CD4-positive, CD25-positive, alpha-beta regulatory T cell (primary cell): ENCODE results near the gene RPS25. TPM values are rescaled to one million over a fixed set of nuclear protein-coding genes. Genes with fewer than 3 reads are reported as not detected.

Source experiments
- ATAC-seq, 2 donors: fragments of 150-1000 bp; cut with Tn5 transposase; one replicate each; pipeline ENCODE4 v1.10.0; 2021; ENCODE audit warnings: low read depth in 2 of 2, moderate number of reproducible peaks in 2 of 2, moderate library complexity in 1 of 2
- DNase-seq, 3 donors: peaks; one replicate each; pipeline versions ENCODE4 v3.0.0 to v3.0.0-alpha.2; 2012 to 2022; ENCODE audit warnings: mixed read lengths in 1 of 3
- H3K27ac ChIP-seq: one replicate; pipeline ENCODE4 v1.7.0; 2013; ENCODE audit warnings: mild to moderate bottlenecking, low read length; ENCODE audit not compliant: insufficient read depth, poor library complexity, severe bottlenecking
- H3K27me3 ChIP-seq: one replicate; pipeline ENCODE4 v1.7.0; 2013; ENCODE audit warnings: low read length; ENCODE audit not compliant: control insufficient read depth, insufficient read depth
- H3K36me3 ChIP-seq: one replicate; pipeline ENCODE4 v1.7.0; 2013; ENCODE audit warnings: mild to moderate bottlenecking, low read length, moderate library complexity; ENCODE audit not compliant: control insufficient read depth, insufficient read depth
- H3K4me1 ChIP-seq: 2 replicates; pipeline ENCODE4 v1.7.0; 2013; ENCODE audit warnings: mild to moderate bottlenecking, low read length; ENCODE audit not compliant: insufficient read depth, control insufficient read depth, poor library complexity, severe bottlenecking
- H3K4me3 ChIP-seq: one replicate; pipeline ENCODE4 v1.7.0; 2013; ENCODE audit warnings: low read depth, mild to moderate bottlenecking, low read length, moderate library complexity
- H3K9me3 ChIP-seq, 2 experiments: 1 replicate in 1 of 2; 2 replicates in 1 of 2; pipeline ENCODE4 v1.7.0; 2013; ENCODE audit warnings: low read length in 2 of 2, mild to moderate bottlenecking in 1 of 2, moderate library complexity in 1 of 2; ENCODE audit not compliant: control insufficient read depth in 2 of 2
- H3K27ac Mint-ChIP-seq, 3 donors: one replicate each; pipeline ENCODE4 v1.8.0; 2020 to 2022; ENCODE audit warnings: mild to moderate bottlenecking in 3 of 3, mixed read lengths in 3 of 3, moderate library complexity in 2 of 3
- H3K27me3 Mint-ChIP-seq: one replicate; pipeline ENCODE4 v1.8.0; 2022; ENCODE audit warnings: mild to moderate bottlenecking, mixed read lengths
- H3K36me3 Mint-ChIP-seq: one replicate; pipeline ENCODE4 v1.8.0; 2020; ENCODE audit warnings: mixed read lengths
- H3K4me1 Mint-ChIP-seq, 4 donors: one replicate each; pipeline ENCODE4 v1.8.0; 2020 to 2022; ENCODE audit warnings: mixed read lengths in 4 of 4, mild to moderate bottlenecking in 1 of 4
- H3K4me3 Mint-ChIP-seq, 4 donors: one replicate each; pipeline ENCODE4 v1.8.0; 2020 to 2022; ENCODE audit warnings: mild to moderate bottlenecking in 4 of 4, mixed read lengths in 4 of 4, moderate library complexity in 3 of 4
- H3K9me3 Mint-ChIP-seq, 7 donors: one replicate each; pipeline ENCODE4 v1.8.0; 2020 to 2022; ENCODE audit warnings: mixed read lengths in 7 of 7, mild to moderate bottlenecking in 3 of 7, moderate library complexity in 2 of 7
- polyA plus RNA-seq, 4 donors: library from polyadenylated mRNA; unstranded; fragments of 300-500 nt; fragmentation: Illumina TruSeq; gene quantifications; one replicate each; pipeline ENCODE4 v1.2.3, GENCODE V29; 2021
- total RNA-seq: library from RNA; stranded (reverse); gene quantifications from one replicate; pipeline ENCODE4 v1.2.3, GENCODE V29; 2022

The RPS25 gene
- total and polyA plus RNA-seq, 5 donors from 2014 or later = 1,801 to 5,953 (median 4,978) TPM

DNA sequence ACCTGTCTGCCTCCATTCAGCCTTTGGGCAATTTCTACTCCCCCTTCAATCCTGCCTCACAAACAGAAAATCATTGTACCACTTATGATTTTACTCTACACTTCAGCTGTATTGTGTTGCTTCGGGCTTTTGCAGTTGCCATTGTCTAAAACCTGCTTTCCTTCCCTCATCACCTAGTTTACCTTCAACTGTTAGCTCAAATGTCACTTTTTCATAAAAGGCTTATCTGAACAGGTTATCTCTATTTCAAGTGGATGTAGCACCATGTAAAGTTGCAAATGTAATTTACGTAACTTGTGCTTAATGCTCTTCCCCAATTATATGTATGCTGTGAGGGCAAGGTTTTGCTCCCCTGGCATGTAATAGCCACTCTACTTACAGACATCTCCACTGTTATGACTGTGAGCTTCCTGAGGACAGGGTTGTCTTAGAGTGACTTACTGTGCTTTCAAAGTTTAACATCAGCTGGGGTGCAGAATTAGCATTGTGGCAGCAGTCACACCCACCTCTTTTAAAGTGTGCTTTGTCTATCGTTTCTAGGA lies 5.4 kb downstream of the RPS25 start:
- no peaks in the 10 kb centered on the region for H3K9me3 ChIP-seq
- Mint-ChIP-seq H3K4me3 (peak overlapping the region in 2 of 4 donors; percentile 12 to 44), H3K27me3 (no peaks in the 10 kb centered on the region), H3K27ac (peak overlapping the region in 2 of 3 donors; percentile 8 to 72), H3K4me1 (peaks cover 0 to 36% (median 28%) of the 10 kb centered on the region in 4 donors), H3K9me3 (no peaks in the 10 kb centered on the region), H3K36me3 (peaks cover 46% of the 10 kb centered on the region)
- H3K36me3 ChIP-seq = peaks cover 69% of the 10 kb centered on the region
- peaks cover 21% of the 10 kb centered on the region for H3K4me1 ChIP-seq
- H3K27ac ChIP-seq = peak overlapping the region; percentile 17
- H3K27me3 ChIP-seq = no peaks in the 10 kb centered on the region
- H3K4me3 ChIP-seq = no peak overlapping the region
- ATAC-seq = no peak
- no peak for DNase-seq

DNA sequence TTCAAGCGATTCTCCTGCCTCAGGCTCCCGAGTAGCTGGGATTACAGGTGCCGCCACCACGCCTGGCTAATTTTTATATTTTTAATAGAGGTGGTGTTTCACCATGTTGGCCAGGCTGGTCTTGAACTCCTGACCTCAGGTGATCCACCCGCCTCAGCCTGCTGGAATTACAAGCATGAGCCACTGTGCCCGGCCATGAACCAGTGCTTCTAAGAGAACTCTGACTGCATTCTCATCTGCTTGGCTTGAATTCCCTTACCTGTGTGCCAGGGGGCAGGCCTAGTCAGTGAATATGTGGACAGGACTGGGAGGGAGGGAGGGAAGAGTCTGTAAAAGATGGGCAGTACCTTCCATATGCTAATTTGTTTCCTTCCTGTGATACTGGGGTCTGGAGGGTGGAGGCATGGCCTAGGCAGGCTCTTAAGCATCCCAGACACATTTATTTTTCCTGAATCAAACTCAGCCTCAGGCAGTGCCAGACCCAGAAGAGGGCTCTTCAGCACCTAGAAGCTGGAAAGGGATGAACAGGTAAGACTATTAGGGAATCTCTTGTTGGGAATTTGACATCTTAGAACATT lies 6.6 kb downstream of the RPS25 start:
- Mint-ChIP-seq H3K9me3 (no peaks in the 10 kb centered on the region), H3K27me3 (no peaks in the 10 kb centered on the region), H3K27ac (peak overlapping the region in 1 of 3 donors; percentile 8), H3K36me3 (peaks cover 51% of the 10 kb centered on the region), H3K4me3 (no peak overlapping the region), H3K4me1 (peaks cover 4 to 27% (median 21%) of the 10 kb centered on the region in 4 donors)
- Histone ChIP-seq H3K36me3 (peaks cover 76% of the 10 kb centered on the region), H3K4me3 (no peak overlapping the region), H3K4me1 (peaks cover 10% of the 10 kb centered on the region), H3K9me3 (no peaks in the 10 kb centered on the region), H3K27ac (peak overlapping the region; percentile 17), H3K27me3 (no peaks in the 10 kb centered on the region)
- no peak for DNase-seq
- no peak for ATAC-seq

DNA sequence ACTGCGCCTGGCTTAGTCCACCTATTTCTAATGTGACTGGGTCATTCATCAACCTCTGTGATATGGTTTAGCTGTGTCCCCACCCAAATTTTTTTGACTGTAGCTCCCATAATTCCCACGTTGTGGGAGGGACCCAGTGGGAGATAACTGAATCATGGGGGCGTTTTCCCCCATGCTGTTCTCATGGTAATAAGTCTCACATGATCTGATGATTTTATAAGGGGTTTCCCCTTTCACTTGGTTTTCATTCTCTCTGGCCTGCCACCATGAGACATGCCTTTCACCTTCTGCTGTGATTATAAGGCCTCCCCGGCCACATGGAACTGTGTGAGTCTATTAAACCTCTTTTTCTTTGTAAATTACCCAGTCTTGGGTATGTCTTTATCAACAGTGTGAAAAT lies 11.5 kb downstream of the RPS25 start:
- Mint-ChIP-seq H3K4me3 (peak overlapping the region in 2 of 4 donors; percentile 39 to 52), H3K36me3 (peaks cover 35% of the 10 kb centered on the region), H3K27me3 (no peaks in the 10 kb centered on the region), H3K9me3 (no peaks in the 10 kb centered on the region), H3K4me1 (peaks cover 4 to 11% (median 8%) of the 10 kb centered on the region in 4 donors), H3K27ac (no peak overlapping the region)
- DNase-seq (no peak), ATAC-seq (no peak)
- H3K36me3 ChIP-seq = peaks cover 59% of the 10 kb centered on the region
- no peak overlapping the region for H3K4me3 ChIP-seq
- no peaks in the 10 kb centered on the region for H3K4me1 ChIP-seq
- no peaks in the 10 kb centered on the region for H3K27me3 ChIP-seq
- H3K9me3 ChIP-seq = no peaks in the 10 kb centered on the region
- H3K27ac ChIP-seq = no peak overlapping the region

DNA sequence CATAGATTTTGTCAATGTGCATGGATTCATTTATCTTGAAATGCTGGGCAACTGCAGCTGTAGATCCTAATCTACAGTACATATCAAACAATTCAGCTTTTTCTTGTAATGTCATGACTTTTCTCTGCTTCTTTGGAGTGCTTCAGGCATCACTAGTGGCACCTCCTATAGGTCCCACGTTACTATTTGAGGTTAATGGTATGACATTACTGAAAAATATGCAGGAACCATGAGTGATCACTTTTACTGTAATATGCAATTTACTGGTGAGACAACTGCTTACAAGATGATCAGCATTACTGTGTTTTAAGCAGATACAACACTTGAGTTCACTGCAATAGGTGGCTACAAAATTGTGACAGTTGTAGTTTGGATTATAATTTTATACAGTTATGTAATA lies 17.2 kb downstream of the RPS25 start:
- Mint-ChIP-seq H3K27ac (no peak overlapping the region), H3K4me1 (peaks cover 17 to 47% (median 25%) of the 10 kb centered on the region in 4 donors), H3K36me3 (peaks cover 23% of the 10 kb centered on the region), H3K4me3 (peak overlapping the region in 2 of 4 donors; percentile 7 to 64), H3K27me3 (peaks cover 5% of the 10 kb centered on the region), H3K9me3 (no peaks in the 10 kb centered on the region)
- Histone ChIP-seq H3K9me3 (no peaks in the 10 kb centered on the region), H3K27ac (no peak overlapping the region), H3K4me1 (peaks cover 27% of the 10 kb centered on the region), H3K36me3 (peaks cover 45% of the 10 kb centered on the region), H3K27me3 (no peaks in the 10 kb centered on the region), H3K4me3 (no peak overlapping the region)
- no peak for ATAC-seq
- DNase-seq = no peak

DNA sequence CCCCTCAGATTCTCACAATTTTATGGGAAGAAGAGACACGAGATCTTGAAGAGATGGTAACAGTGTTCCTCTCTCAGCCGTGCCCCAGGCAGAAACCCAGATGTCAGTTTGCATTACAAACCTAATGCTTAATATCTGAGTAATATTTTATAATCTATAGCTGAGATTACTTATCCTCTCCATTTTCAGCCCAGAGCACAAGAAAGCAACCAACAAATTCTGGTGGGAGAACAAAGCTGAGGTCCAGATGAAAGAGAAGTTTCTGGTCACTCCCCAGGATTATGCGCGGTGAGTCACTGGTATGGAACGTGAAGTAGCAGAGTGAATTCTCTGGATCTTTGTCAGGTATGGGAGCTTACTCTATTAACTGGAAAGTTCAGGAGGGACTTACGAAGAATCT lies 19.3 kb downstream of the RPS25 start:
- H3K36me3 Mint-ChIP-seq = peaks cover 21% of the 10 kb centered on the region
- peaks cover 17 to 48% (median 24%) of the 10 kb centered on the region in 4 donors for H3K4me1 Mint-ChIP-seq
- H3K4me1 ChIP-seq = peaks cover 27% of the 10 kb centered on the region

DNA sequence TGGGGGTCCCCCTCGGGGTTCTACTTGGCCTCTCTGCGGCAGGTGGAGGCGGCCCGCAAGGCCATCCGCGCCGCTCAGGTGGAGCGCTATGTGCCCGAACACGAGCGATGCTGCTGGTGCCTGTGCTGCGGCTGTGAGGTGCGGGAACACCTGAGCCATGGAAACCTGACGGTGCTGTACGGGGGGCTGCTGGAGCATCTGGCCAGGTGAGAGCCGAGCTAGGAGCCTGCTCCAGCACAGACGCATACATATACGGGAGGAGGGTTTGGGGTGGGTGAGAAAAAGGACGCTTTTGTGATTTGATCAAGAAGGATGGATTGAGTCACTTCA lies 19.8 kb downstream of the RPS25 start:
- peaks cover 32% of the 10 kb centered on the region for H3K36me3 ChIP-seq
- H3K4me1 ChIP-seq = peaks cover 27% of the 10 kb centered on the region
- DNase-seq (no peak), ATAC-seq (peak in 1 of 2 donors; percentile 5)
- H3K27ac ChIP-seq = peak overlapping the region; percentile 86
- H3K4me1 Mint-ChIP-seq = peaks cover 17 to 48% (median 25%) of the 10 kb centered on the region in 4 donors
- peak overlapping the region; percentile 91 to 100 (median 97) for H3K4me3 Mint-ChIP-seq
- no peaks in the 10 kb centered on the region for H3K9me3 Mint-ChIP-seq
- peak overlapping the region; percentile 94 for H3K4me3 ChIP-seq
- no peaks in the 10 kb centered on the region for H3K27me3 ChIP-seq
- peaks cover 5% of the 10 kb centered on the region for H3K27me3 Mint-ChIP-seq
- H3K27ac Mint-ChIP-seq = peak overlapping the region; percentile 96 to 99 (median 99)
- no peaks in the 10 kb centered on the region for H3K9me3 ChIP-seq
- H3K36me3 Mint-ChIP-seq = peaks cover 19% of the 10 kb centered on the region

More for the DNA sequence above, 19.3 kb downstream of the RPS25 start:
- peak overlapping the region; percentile 86 for H3K27ac ChIP-seq
- H3K9me3 ChIP-seq = no peaks in the 10 kb centered on the region
- ATAC-seq = no peak
- H3K36me3 ChIP-seq = peaks cover 33% of the 10 kb centered on the region
- no peak for DNase-seq
- H3K27ac Mint-ChIP-seq = peak overlapping the region; percentile 96 to 99 (median 99)
- no peaks in the 10 kb centered on the region for H3K9me3 Mint-ChIP-seq
- H3K27me3 ChIP-seq = no peaks in the 10 kb centered on the region
- peak overlapping the region; percentile 91 to 100 (median 97) for H3K4me3 Mint-ChIP-seq
- H3K4me3 ChIP-seq = peak overlapping the region; percentile 94
- H3K27me3 Mint-ChIP-seq = peaks cover 5% of the 10 kb centered on the region

DNA sequence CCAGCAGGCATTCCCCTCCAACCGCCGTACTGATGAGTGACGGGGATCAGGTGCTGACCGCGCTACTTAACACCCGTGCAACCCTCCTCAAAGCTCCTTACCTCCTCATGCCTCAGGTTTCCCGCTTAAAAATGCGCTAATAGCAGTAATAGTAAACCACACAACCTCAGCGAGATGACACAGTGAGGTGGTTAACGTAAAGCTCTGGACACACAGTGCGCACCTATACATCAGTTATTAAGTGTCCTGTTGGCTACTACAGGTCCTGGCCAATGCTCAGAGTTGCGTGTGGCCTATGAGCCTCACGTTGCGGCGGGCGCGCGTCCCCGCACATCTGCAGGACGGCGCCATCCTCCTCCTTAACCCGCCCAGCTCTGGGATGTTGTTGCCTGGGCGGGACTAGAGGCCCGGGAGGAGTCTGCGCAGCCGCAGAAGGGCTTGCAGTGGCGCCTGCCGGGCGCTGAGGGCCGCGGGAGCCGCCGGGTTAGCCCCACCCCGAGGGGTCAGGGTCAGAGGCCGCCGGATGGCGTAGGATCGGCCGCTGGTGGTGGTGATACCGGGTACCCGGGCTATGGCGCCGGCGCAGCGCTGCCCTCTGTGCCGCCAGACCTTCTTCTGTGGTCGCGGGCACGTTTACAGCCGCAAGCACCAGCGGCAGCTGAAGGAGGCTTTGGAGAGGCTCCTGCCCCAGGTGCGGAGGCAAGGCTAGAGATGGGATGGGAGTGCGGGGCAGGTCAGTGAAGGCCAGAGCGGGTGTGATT lies 20.3 kb downstream of the RPS25 start, which contains the start of gene CENATAC:
Gene CENATAC (plus strand): TSS at position 512 of the 761 bp plus-strand sequence. CDS start 60 bp downstream, at position 572.
- peak within 1 kb of the TSS; percentile 96 to 99 (median 99) for H3K27ac Mint-ChIP-seq
- peaks cover 17 to 44% (median 25%) of the 10 kb centered on the region in 4 donors for H3K4me1 Mint-ChIP-seq
- peaks cover 14% of the 10 kb centered on the region for H3K36me3 Mint-ChIP-seq
- Histone ChIP-seq H3K4me1 (peaks cover 27% of the 10 kb centered on the region), H3K9me3 (no peaks in the 10 kb centered on the region), H3K4me3 (peak within 1 kb of the TSS; percentile 94), H3K27ac (peak within 1 kb of the TSS; percentile 86), H3K27me3 (no peaks in the 10 kb centered on the region), H3K36me3 (peaks cover 26% of the 10 kb centered on the region)
- H3K27me3 Mint-ChIP-seq = peaks cover 5% of the 10 kb centered on the region
- DNase-seq = peak; percentile 96
- peak within 1 kb of the TSS; percentile 91 to 100 (median 97) for H3K4me3 Mint-ChIP-seq
- ATAC-seq = peak; percentile 93
- H3K9me3 Mint-ChIP-seq = no peaks in the 10 kb centered on the region
